Measurements from ENCODE around the gene TRRAP. TPM values are rescaled to one million over a fixed set of nuclear protein-coding genes. Genes with fewer than 3 reads are reported as not detected.

The TRRAP gene
- total RNA-seq, 6 experiments from 2014 or later = 26.6 to 35.5 (median 28.7) TPM

- H3K9me3 Mint-ChIP-seq = no peaks in the 10 kb centered on the region
- H3K4me1 Mint-ChIP-seq (ENCODE audit: low read depth) = peaks cover 11% of the 10 kb centered on the region
- no peaks in the 10 kb centered on the region; the same call in none of the 2 replicates for H3K27me3 Mint-ChIP-seq (ENCODE audit: insufficient read depth)
- DNase-seq = peak; percentile 46
- peak overlapping the region; percentile 85 for H3K27ac Mint-ChIP-seq
- TF ChIP-seq, protein P1, sequence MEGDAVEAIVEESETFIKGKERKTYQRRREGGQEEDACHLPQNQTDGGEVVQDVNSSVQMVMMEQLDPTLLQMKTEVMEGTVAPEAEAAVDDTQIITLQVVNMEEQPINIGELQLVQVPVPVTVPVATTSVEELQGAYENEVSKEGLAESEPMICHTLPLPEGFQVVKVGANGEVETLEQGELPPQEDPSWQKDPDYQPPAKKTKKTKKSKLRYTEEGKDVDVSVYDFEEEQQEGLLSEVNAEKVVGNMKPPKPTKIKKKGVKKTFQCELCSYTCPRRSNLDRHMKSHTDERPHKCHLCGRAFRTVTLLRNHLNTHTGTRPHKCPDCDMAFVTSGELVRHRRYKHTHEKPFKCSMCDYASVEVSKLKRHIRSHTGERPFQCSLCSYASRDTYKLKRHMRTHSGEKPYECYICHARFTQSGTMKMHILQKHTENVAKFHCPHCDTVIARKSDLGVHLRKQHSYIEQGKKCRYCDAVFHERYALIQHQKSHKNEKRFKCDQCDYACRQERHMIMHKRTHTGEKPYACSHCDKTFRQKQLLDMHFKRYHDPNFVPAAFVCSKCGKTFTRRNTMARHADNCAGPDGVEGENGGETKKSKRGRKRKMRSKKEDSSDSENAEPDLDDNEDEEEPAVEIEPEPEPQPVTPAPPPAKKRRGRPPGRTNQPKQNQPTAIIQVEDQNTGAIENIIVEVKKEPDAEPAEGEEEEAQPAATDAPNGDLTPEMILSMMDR (IDR thresholded peaks at IDR 0.05) = peak; percentile 56
- peak overlapping the region; percentile 92 for H3K4me3 Mint-ChIP-seq
- H3K36me3 Mint-ChIP-seq (ENCODE audit: low read depth) = no peaks in the 10 kb centered on the region; the same call in 1 of the 2 replicates
These were observed 1.1 kb downstream of the TRRAP start for GRCh38 chr7:98879198-98879978.

DNA sequence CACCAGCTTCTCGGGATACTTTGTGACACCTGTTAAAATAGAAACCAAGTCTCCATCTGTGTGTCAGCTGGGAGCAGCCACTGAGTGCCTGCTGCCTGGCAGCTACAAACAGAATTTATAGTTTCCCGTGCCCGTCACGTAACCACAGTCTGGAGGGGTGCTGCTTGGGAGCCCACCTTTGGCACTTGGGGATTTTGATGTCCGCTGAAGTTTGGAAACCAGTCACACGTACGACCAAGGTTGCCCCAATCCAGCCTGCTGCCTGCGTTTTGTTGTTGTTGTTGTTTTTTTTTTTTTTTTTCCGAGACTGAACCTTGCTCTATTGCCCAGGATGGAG, 1.6 kb downstream of the TRRAP start:
- no peak for DNase-seq
- Mint-ChIP-seq H3K27me3 (ENCODE audit: insufficient read depth) (no peaks in the 10 kb centered on the region; the same call in none of the 2 replicates), H3K36me3 (ENCODE audit: low read depth) (no peaks in the 10 kb centered on the region; the same call in 1 of the 2 replicates), H3K4me1 (ENCODE audit: low read depth) (peaks cover 11% of the 10 kb centered on the region), H3K9me3 (no peaks in the 10 kb centered on the region), H3K4me3 (peak overlapping the region; percentile 92), H3K27ac (no peak overlapping the region)
- TF ChIP-seq, protein P1 (IDR thresholded peaks at IDR 0.05) = no peak

DNA sequence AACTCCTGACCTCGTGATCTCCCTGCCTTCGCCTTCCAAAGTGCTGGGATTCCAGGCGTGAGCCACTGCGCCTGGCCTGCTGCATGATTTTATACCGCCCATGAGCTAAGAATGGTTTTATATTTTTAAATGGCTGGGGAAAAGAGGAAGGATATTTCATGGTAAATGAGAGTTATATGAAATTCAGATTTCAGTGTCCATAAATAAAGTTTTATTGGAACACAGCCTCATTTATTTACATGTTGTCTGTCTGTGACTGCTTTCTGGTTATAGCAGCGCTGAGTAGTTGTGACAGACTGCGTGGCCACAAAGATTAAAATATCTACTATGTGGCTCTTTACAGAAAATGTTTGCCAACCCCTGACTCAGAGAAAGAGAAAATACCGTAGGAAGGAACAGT, 2.2 kb downstream of the TRRAP start:
- H3K36me3 Mint-ChIP-seq (ENCODE audit: low read depth) = no peaks in the 10 kb centered on the region; the same call in 1 of the 2 replicates
- TF ChIP-seq, protein P1 (IDR thresholded peaks at IDR 0.05) = no peak
- H3K9me3 Mint-ChIP-seq = no peaks in the 10 kb centered on the region
- H3K27ac Mint-ChIP-seq = no peak overlapping the region
- no peak for DNase-seq
- no peaks in the 10 kb centered on the region; the same call in 1 of the 2 replicates for H3K27me3 Mint-ChIP-seq (ENCODE audit: insufficient read depth)
- peak overlapping the region; percentile 92 for H3K4me3 Mint-ChIP-seq
- peaks cover 11% of the 10 kb centered on the region for H3K4me1 Mint-ChIP-seq (ENCODE audit: low read depth)

DNA sequence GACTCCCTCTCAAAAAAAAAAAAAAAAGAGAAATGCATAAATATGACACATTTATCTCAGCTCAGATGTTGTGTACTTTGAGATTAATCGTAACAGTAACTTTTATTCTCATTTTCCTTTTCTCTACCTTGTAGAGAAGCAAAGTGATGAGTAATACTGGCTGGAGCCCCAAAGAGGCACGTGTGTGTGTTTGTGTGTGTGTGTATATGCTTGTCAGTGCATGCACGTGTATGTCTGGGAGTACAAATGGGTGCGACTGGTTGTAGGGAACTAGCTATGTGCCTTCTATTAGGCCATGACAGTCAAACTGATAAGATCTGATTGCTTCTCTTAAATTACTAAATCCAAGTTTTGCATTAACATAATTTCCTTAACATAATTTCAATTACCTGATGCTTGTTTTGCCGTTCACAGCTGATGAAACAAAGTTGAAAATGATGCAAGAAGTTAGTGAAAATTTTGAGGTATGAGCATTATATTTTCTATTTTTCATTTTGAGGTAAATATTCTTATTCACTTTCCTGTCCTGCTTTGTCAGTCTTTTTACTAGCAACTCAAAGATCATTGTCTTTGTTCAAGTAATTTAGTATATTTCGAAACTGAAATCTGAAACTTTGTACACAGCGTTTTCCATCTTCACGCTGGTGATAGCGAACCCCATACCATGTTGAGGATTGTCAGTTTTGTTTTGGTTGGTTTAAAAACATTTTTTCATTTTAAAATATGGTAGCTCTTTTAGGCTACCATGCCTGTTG, 3.4 kb downstream of the TRRAP start:
- H3K36me3 Mint-ChIP-seq (ENCODE audit: low read depth) = no peaks in the 10 kb centered on the region; the same call in 1 of the 2 replicates
- H3K9me3 Mint-ChIP-seq = no peaks in the 10 kb centered on the region
- H3K27me3 Mint-ChIP-seq (ENCODE audit: insufficient read depth) = no peaks in the 10 kb centered on the region; the same call in 1 of the 2 replicates
- H3K27ac Mint-ChIP-seq = no peak overlapping the region
- no peak overlapping the region for H3K4me3 Mint-ChIP-seq
- peaks cover 11% of the 10 kb centered on the region for H3K4me1 Mint-ChIP-seq (ENCODE audit: low read depth)
- no peak for DNase-seq
- TF ChIP-seq, protein P1 (IDR thresholded peaks at IDR 0.05) = no peak

GRCh38 chr7:98884416-98884815, 6.1 kb downstream of the TRRAP start:
- no peak overlapping the region for H3K4me3 Mint-ChIP-seq
- H3K36me3 Mint-ChIP-seq (ENCODE audit: low read depth) = no peaks in the 10 kb centered on the region; the same call in 1 of the 2 replicates
- H3K4me1 Mint-ChIP-seq (ENCODE audit: low read depth) = peaks cover 11% of the 10 kb centered on the region
- DNase-seq = no peak
- no peaks in the 10 kb centered on the region for H3K9me3 Mint-ChIP-seq
- H3K27me3 Mint-ChIP-seq (ENCODE audit: insufficient read depth) = no peaks in the 10 kb centered on the region
- TF ChIP-seq, protein P1 (IDR thresholded peaks at IDR 0.05) = no peak
- H3K27ac Mint-ChIP-seq = no peak overlapping the region

Data from HFFc6 (cell line).